GM13976 (cell line): ENCODE results near the gene RTEL1.

Experiments used
- DNase-seq: peaks from one replicate; pipeline ENCODE4 v3.0.0; 2012; ENCODE audit warnings: low spot score
- in situ Hi-C: fragments of 300-500 bp; cut with MboI; formaldehyde crosslinking; loops from one replicate; pipeline ENCODE4 v1.12.0; 2022; ENCODE audit warnings: low sequenced_read_pairs, mixed read lengths, inconsistent platforms; ENCODE audit not compliant: unreplicated experiment
- TF ChIP-seq, protein P1 (sequence below): IDR thresholded peaks from 2 replicates; pipeline ENCODE4 v1.5.1; 2012; ENCODE audit warnings: borderline replicate concordance, mild to moderate bottlenecking; ENCODE audit not compliant: insufficient read depth; ENCODE audit errors: extremely low read depth, missing control alignments, control extremely low read depth

RTEL1 gene

GRCh38 chr20:63690003-63690897, 32.1 kb downstream of the RTEL1 start:
- TF ChIP-seq, protein P1, sequence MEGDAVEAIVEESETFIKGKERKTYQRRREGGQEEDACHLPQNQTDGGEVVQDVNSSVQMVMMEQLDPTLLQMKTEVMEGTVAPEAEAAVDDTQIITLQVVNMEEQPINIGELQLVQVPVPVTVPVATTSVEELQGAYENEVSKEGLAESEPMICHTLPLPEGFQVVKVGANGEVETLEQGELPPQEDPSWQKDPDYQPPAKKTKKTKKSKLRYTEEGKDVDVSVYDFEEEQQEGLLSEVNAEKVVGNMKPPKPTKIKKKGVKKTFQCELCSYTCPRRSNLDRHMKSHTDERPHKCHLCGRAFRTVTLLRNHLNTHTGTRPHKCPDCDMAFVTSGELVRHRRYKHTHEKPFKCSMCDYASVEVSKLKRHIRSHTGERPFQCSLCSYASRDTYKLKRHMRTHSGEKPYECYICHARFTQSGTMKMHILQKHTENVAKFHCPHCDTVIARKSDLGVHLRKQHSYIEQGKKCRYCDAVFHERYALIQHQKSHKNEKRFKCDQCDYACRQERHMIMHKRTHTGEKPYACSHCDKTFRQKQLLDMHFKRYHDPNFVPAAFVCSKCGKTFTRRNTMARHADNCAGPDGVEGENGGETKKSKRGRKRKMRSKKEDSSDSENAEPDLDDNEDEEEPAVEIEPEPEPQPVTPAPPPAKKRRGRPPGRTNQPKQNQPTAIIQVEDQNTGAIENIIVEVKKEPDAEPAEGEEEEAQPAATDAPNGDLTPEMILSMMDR, result no peak
- in situ Hi-C loops, result no loop called here
- DNase-seq, result no peak

DNA sequence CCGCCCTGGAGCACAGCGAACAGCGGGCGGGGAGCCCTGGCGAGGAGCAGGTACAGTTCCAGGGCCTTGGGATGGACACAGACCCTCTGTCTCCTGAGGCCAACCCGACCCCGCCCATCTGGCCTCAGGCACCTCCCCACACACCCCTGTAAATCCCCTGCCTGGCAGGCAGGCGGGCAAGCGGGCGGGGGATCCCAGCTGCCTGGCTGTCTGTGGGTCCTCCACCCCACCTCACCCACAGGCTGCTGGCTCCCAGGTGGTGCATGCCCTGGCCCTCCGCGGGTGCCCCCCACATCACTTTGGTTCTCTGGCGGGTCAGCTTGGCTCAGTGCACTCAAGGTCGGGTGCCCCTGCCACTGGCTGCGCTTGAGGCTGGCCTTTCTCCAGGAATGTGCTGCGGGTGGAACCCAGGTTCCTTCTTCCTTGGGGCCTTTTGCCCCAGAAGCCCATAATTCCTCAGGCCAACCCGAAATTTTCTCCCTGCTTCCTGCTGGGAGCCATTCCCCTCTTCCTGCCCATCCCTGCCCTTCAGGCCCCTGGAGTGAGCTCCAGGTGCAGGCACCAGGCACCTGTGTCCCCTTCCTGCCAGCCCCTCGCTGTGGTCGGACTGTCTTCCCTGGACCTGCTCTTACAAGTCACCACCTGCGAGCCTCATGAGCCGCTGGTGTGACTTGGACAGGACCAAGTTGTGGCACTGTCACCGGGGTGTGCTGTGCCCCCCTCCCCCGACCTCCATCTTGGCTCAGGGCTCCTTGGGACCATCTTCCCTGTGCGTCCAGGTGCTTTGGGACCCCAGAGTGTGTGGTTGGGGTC, 33.0 kb downstream of the RTEL1 start:
- TF ChIP-seq, protein P1, result no peak
- in situ Hi-C loops, result no loop called here
- DNase-seq, result no peak

DNA sequence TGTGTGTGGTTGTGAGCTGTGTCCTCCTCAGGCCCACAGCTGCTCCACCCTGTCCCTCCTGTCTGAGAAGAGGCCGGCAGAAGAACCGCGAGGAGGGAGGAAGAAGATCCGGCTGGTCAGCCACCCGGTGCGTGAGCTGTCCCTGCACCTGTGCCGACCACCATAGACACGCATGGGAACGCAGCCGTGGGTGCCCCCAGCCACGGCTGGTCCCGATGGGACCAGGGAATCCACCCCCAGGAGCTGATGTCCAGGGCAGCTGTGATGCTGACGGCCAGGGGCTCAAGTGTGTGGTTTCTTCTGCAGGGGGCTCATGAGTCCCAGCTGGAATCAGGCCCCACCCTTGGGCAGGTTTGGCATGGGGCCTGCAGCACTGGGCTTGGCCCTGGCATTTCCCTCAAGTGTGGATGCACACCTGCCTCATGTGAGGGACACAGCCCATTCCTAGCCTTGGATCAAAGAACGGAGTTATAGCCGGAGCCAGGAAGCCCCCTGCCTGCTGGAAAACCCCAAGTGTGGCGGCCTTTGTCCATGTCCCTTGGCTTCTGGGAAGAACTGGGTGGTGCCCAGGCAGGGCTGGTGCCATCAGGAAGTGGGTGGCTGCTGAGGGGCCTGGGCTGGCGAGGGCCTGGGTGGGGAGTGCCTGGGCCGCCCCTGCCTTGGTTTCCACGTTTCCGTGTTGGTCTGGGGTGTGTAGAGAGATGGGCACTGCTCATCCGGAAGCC, 33.8 kb downstream of the RTEL1 start:
- TF ChIP-seq, protein P1, result no peak
- DNase-seq, result no peak
- in situ Hi-C loops, result no loop called here

DNA sequence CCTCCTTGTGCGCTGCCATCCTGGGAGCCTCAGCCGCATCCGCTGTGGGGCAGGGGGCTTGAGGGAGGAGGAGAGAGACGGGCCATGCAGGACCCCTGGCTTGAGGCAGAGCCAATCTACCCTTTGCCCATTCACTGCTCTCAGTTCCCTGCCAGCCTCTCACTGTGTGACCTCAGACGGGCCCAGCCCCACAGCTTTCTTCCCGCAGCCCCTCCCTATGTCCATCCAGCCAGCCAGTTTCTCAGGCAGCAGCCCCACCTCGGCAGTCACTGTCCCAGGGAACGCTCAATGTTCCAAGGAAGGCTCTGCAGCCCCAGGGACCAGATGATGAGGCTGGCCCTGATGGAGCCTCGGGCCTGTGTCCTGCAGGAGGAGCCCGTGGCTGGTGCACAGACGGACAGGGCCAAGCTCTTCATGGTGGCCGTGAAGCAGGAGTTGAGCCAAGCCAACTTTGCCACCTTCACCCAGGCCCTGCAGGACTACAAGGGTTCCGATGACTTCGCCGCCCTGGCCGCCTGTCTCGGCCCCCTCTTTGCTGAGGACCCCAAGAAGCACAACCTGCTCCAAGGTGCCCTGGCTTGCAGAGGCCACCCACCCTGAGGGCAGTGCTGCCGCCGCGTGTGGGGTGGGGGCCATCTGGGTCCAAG, 34.4 kb downstream of the RTEL1 start:
- in situ Hi-C loops, result no loop called here
- TF ChIP-seq, protein P1, result no peak
- no peak for DNase-seq

- in situ Hi-C loops, result no loop called here
- DNase-seq, result no peak
- TF ChIP-seq, protein P1, result no peak
Measured at GRCh38 chr20:63693083-63693732, 35.1 kb downstream of the RTEL1 start.
